Measurements from ENCODE around the gene PRR14L. TPM values are rescaled to one million over a fixed set of nuclear protein-coding genes. Genes with fewer than 3 reads are reported as not detected.
A peak's percentile ranks its signal among the peaks of the same experiment; 100 is the strongest.

Gene PRR14L
- total RNA-seq, 3 donors from 2014 or later = 61.7 to 64.6 (median 63.5) TPM

- Histone ChIP-seq H3K4me3 (no peak overlapping the region), H3K4me1 (ENCODE audit: low read depth) (peaks cover 16% of the 10 kb centered on the region), H3K36me3 (ENCODE audit: low read depth) (no peaks in the 10 kb centered on the region), H3K9me3 (no peaks in the 10 kb centered on the region)
- intact Hi-C loops (cut with DNase I, micrococcal nuclease) = no loop called here
- TF ChIP-seq CTCF (IDR thresholded peaks at IDR 0.05) = no peak
- no peak for DNase-seq
- no peak for ATAC-seq
Measured at GRCh38 chr22:31659246-31659645, 90.7 kb downstream of the PRR14L start.

- peak; percentile 35 for ATAC-seq
- Histone ChIP-seq H3K4me3 (no peak overlapping the region), H3K36me3 (ENCODE audit: low read depth) (peaks cover 6% of the 10 kb centered on the region), H3K9me3 (no peaks in the 10 kb centered on the region), H3K4me1 (ENCODE audit: low read depth) (no peaks in the 10 kb centered on the region)
- no peak for TF ChIP-seq CTCF (IDR thresholded peaks at IDR 0.05)
- intact Hi-C loops (cut with DNase I, micrococcal nuclease) = no loop called here
- DNase-seq = peak in 1 of 3 donors; percentile 7
Measured at GRCh38 chr22:31654408-31654807, 95.5 kb downstream of the PRR14L start.

- intact Hi-C loops (cut with DNase I, micrococcal nuclease) = no loop called here
- Histone ChIP-seq H3K36me3 (ENCODE audit: low read depth) (peaks cover 6% of the 10 kb centered on the region), H3K4me3 (no peak overlapping the region), H3K9me3 (no peaks in the 10 kb centered on the region), H3K4me1 (ENCODE audit: low read depth) (no peaks in the 10 kb centered on the region)
- TF ChIP-seq CTCF (IDR thresholded peaks at IDR 0.05) = no peak
- ATAC-seq = no peak
- DNase-seq = no peak
Measured at GRCh38 chr22:31653944-31654343, 96.0 kb downstream of the PRR14L start.

GRCh38 chr22:31652911-31653684 lies 96.8 kb downstream of the PRR14L start:
- Histone ChIP-seq H3K4me1 (ENCODE audit: low read depth) (no peaks in the 10 kb centered on the region), H3K9me3 (no peaks in the 10 kb centered on the region), H3K4me3 (no peak overlapping the region), H3K36me3 (ENCODE audit: low read depth) (peaks cover 6% of the 10 kb centered on the region)
- no peak for TF ChIP-seq CTCF (IDR thresholded peaks at IDR 0.05)
- intact Hi-C loops (cut with DNase I, micrococcal nuclease) = no loop called here
- no peak for DNase-seq
- ATAC-seq = peak; percentile 86

GRCh38 chr22:31652088-31652487 lies 97.8 kb downstream of the PRR14L start:
- peaks cover 6% of the 10 kb centered on the region for H3K36me3 ChIP-seq (ENCODE audit: low read depth)
- no peak overlapping the region for H3K4me3 ChIP-seq
- H3K4me1 ChIP-seq (ENCODE audit: low read depth) = no peaks in the 10 kb centered on the region
- DNase-seq = no peak
- intact Hi-C loops (cut with DNase I, micrococcal nuclease) = no loop called here
- no peak for TF ChIP-seq CTCF (IDR thresholded peaks at IDR 0.05)
- no peak for ATAC-seq
- no peaks in the 10 kb centered on the region for H3K9me3 ChIP-seq
